K562 (cell line): ENCODE measurements around the gene FARSA. TPM values are rescaled to one million over a fixed set of nuclear protein-coding genes. Genes with fewer than 3 reads are reported as not detected.

Source experiments
- BMI1 ChIP-seq: fragments of 150-350 bp; IDR thresholded peaks from 2 replicates; pipeline ENCODE4 v1.6.1; 2014; ENCODE audit warnings: low read length
- CAMTA2 ChIP-seq: fragments of 250-450 bp; sonication (Bioruptor Pico); conservative IDR thresholded peaks from 2 replicates; pipeline ENCODE4 v1.5.1; 2022
- HMG20B ChIP-seq: fragments of 250-450 bp; sonication (Bioruptor Pico); IDR thresholded peaks from 2 replicates; pipeline ENCODE4 v1.5.0; 2021; ENCODE audit warnings: mild to moderate bottlenecking
- KLF16 ChIP-seq: IDR thresholded peaks from 2 replicates; pipeline ENCODE4 v1.6.1; 2016; ENCODE audit warnings: antibody characterized with exemption
- MIER1 ChIP-seq: fragments of 450-650 bp; IDR thresholded peaks from 2 replicates; pipeline ENCODE4 v1.6.1; 2016; ENCODE audit warnings: antibody characterized with exemption, mild to moderate bottlenecking, low read depth
- POLR2A ChIP-seq: fragments of 450-650 bp; conservative IDR thresholded peaks from 2 replicates; pipeline ENCODE4 v1.6.1; 2016
- TARDBP ChIP-seq: fragments of 450-650 bp; IDR thresholded peaks from 2 replicates; pipeline ENCODE4 v1.6.1; 2016
- TCF7L2 ChIP-seq: fragments of 150-350 bp; IDR thresholded peaks from 2 replicates; pipeline ENCODE4 v1.6.1; 2016; ENCODE audit warnings: low read depth, mild to moderate bottlenecking, low read length, moderate library complexity
- ZBTB1 ChIP-seq: sonication (generic); formaldehyde crosslinking; IDR thresholded peaks from 2 replicates; pipeline ENCODE4 v1.8.1; 2023; ENCODE audit warnings: missing genetic modification reagents, low read depth, mild to moderate bottlenecking, borderline replicate concordance
- polyA plus RNA-seq, 8 experiments: library from polyadenylated mRNA; depleted of rRNA in 4 of 8; stranded (reverse) in 5 of 8; unstranded in 3 of 8; fragments of >200 nt; fragmentation: Nextera tagmentation in 2 of 8; fragmentation: Illumina TruSeq in 1 of 8; extraction: Ambion mirVana in 2 of 8; extraction: Trizol in 1 of 8; gene quantifications; 2 replicates each; pipeline versions ENCODE4 v1.2.1 to v1.2.3, GENCODE V29; 2011 to 2014; ENCODE audit warnings: inconsistent platforms in 1 of 8, missing spikeins in 1 of 8
- total RNA-seq, 7 experiments: library from RNA; depleted of rRNA in 6 of 7; stranded (reverse); fragments of >200 nt in 6 of 7; fragmentation: Illumina TruSeq in 2 of 7; extraction: Trizol in 2 of 7; gene quantifications; 2 replicates each; pipeline versions ENCODE4 v1.2.1 to v1.2.3, GENCODE V29; 2011 to 2021; ENCODE audit warnings: low replicate concordance in 1 of 7
- TF ChIP-seq, protein P1 (sequence below), 3 experiments: fragments of 200-800 bp in 1 of 3; sonication (Bioruptor generic) in 1 of 3; sonication (generic) in 1 of 3; formaldehyde crosslinking in 1 of 3; IDR thresholded peaks; 2 replicates each; pipeline versions ENCODE4 v1.6.1 to v1.8.0; 2016 to 2022; ENCODE audit warnings: mild to moderate bottlenecking in 2 of 3, missing compliant biosample characterization in 2 of 3, missing genetic modification characterization in 2 of 3, missing genetic modification reagents in 1 of 3
- TF ChIP-seq, protein P2 (sequence below), 2 experiments: fragments of 450-650 bp; IDR thresholded peaks; 2 replicates each; pipeline ENCODE4 v1.6.1; 2018; ENCODE audit warnings: mild to moderate bottlenecking in 2 of 2, low read depth in 1 of 2; ENCODE audit not compliant: partially characterized antibody in 2 of 2
- TF ChIP-seq, protein P3 (sequence below): fragments of 450-650 bp; IDR thresholded peaks from 2 replicates; pipeline ENCODE4 v1.7.1; 2018; ENCODE audit warnings: mild to moderate bottlenecking, low read depth; ENCODE audit not compliant: partially characterized antibody
- TF ChIP-seq, protein P4 (sequence below), 2 experiments: fragments of 450-650 bp; conservative IDR thresholded peaks; 2 replicates each; pipeline ENCODE4 v1.6.1; 2017; ENCODE audit warnings: mild to moderate bottlenecking in 2 of 2, moderate library complexity in 2 of 2
- TF ChIP-seq, protein P5 (sequence below): fragments of 250-450 bp; sonication (Bioruptor Pico); IDR thresholded peaks from 2 replicates; pipeline ENCODE4 v1.5.0; 2021
- TF ChIP-seq, protein P6 (sequence below): sonication (generic); formaldehyde crosslinking; IDR thresholded peaks from 2 replicates; pipeline ENCODE4 v1.8.0; 2022; ENCODE audit warnings: mild to moderate bottlenecking, missing genetic modification reagents

The FARSA gene
- total and polyA plus RNA-seq, 9 of the 15 experiments (the other 6 are each of a cell fraction or from before 2014, with no cell fraction given), result 25.2 to 237 (median 89.6) TPM

DNA sequence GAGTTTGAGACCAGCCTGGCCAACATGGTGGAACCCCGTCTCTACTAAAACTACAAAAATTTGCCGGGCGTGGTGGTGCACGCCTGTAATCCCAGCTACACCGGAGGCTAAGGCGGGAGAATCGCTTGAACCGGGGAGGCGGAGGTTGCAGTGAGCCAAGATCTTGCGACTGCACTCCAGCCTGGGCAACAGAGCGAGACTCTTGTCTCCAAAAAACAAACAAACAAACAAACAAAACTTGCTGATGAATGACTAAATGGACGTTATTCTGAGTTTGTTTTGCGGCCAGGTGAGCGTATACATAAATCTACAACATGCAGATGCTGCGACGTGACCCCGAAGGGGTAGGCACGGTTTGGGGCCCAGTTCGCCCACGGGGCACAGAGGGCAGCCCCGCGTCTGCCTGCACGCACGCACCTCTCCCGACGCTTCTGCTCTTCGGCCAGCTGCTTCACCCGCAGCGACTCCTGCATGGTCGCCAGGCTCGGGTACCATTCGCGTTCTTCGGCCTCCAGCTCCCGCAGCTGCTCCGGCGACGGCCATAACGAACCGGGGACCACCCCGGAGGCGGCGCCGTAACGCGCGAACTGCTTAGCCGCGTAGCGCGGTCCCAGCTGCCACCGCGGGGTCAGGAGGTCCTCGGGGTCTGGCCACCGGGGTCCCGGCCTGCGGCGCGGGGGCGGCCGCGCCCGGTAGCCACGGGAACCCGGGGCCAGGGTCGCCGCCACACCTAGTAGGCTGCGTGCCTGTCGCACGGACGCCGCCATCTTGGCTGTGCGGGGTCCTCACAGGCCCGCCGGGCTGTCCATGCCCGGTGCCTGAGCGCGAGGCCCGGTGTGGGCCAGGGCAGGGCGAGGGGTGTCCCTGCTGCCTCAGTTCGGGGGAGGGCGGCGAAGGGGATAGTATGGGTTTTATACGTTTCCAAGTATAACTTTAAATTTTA lies 23.2 kb upstream of the FARSA start, which contains the start of gene GADD45GIP1 (continued):
- TF ChIP-seq, protein P1, sequence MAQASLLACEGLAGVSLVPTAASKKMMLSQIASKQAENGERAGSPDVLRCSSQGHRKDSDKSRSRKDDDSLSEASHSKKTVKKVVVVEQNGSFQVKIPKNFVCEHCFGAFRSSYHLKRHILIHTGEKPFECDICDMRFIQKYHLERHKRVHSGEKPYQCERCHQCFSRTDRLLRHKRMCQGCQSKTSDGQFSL (CRISPR knock-in tag; IDR thresholded peaks at IDR 0.05), result no peak
- TF ChIP-seq, protein P1 (tag; IDR thresholded peaks at IDR 0.05), result no peak
- peak; percentile 88 for TF ChIP-seq POLR2A
- TF ChIP-seq, protein P2, sequence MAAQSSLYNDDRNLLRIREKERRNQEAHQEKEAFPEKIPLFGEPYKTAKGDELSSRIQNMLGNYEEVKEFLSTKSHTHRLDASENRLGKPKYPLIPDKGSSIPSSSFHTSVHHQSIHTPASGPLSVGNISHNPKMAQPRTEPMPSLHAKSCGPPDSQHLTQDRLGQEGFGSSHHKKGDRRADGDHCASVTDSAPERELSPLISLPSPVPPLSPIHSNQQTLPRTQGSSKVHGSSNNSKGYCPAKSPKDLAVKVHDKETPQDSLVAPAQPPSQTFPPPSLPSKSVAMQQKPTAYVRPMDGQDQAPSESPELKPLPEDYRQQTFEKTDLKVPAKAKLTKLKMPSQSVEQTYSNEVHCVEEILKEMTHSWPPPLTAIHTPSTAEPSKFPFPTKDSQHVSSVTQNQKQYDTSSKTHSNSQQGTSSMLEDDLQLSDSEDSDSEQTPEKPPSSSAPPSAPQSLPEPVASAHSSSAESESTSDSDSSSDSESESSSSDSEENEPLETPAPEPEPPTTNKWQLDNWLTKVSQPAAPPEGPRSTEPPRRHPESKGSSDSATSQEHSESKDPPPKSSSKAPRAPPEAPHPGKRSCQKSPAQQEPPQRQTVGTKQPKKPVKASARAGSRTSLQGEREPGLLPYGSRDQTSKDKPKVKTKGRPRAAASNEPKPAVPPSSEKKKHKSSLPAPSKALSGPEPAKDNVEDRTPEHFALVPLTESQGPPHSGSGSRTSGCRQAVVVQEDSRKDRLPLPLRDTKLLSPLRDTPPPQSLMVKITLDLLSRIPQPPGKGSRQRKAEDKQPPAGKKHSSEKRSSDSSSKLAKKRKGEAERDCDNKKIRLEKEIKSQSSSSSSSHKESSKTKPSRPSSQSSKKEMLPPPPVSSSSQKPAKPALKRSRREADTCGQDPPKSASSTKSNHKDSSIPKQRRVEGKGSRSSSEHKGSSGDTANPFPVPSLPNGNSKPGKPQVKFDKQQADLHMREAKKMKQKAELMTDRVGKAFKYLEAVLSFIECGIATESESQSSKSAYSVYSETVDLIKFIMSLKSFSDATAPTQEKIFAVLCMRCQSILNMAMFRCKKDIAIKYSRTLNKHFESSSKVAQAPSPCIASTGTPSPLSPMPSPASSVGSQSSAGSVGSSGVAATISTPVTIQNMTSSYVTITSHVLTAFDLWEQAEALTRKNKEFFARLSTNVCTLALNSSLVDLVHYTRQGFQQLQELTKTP (IDR thresholded peaks at IDR 0.05; ENCODE audit: low read depth in 1 of 2, partially characterized antibody in 2 of 2), result no peak
- TF ChIP-seq TARDBP, result 0 out of 2 replicates have a peak, but pooled peaks have one; percentile 44
- TF ChIP-seq, protein P3, sequence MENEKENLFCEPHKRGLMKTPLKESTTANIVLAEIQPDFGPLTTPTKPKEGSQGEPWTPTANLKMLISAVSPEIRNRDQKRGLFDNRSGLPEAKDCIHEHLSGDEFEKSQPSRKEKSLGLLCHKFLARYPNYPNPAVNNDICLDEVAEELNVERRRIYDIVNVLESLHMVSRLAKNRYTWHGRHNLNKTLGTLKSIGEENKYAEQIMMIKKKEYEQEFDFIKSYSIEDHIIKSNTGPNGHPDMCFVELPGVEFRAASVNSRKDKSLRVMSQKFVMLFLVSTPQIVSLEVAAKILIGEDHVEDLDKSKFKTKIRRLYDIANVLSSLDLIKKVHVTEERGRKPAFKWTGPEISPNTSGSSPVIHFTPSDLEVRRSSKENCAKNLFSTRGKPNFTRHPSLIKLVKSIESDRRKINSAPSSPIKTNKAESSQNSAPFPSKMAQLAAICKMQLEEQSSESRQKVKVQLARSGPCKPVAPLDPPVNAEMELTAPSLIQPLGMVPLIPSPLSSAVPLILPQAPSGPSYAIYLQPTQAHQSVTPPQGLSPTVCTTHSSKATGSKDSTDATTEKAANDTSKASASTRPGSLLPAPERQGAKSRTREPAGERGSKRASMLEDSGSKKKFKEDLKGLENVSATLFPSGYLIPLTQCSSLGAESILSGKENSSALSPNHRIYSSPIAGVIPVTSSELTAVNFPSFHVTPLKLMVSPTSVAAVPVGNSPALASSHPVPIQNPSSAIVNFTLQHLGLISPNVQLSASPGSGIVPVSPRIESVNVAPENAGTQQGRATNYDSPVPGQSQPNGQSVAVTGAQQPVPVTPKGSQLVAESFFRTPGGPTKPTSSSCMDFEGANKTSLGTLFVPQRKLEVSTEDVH, result no peak
- no peak for TF ChIP-seq BMI1
- no peak for TF ChIP-seq HMG20B (CRISPR knock-in tag)
- TF ChIP-seq, protein P4, sequence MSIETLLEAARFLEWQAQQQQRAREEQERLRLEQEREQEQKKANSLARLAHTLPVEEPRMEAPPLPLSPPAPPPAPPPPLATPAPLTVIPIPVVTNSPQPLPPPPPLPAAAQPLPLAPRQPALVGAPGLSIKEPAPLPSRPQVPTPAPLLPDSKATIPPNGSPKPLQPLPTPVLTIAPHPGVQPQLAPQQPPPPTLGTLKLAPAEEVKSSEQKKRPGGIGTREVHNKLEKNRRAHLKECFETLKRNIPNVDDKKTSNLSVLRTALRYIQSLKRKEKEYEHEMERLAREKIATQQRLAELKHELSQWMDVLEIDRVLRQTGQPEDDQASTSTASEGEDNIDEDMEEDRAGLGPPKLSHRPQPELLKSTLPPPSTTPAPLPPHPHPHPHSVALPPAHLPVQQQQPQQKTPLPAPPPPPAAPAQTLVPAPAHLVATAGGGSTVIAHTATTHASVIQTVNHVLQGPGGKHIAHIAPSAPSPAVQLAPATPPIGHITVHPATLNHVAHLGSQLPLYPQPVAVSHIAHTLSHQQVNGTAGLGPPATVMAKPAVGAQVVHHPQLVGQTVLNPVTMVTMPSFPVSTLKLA (conservative IDR thresholded peaks at IDR 0.05), result peak; percentile 28 to 83; a peak in 2 of 4 replicates
- 0 out of 2 replicates have a peak, but pooled peaks have one; percentile 22 for TF ChIP-seq CAMTA2
- no peak for TF ChIP-seq MIER1
- no peak for TF ChIP-seq TCF7L2
- TF ChIP-seq, protein P5, sequence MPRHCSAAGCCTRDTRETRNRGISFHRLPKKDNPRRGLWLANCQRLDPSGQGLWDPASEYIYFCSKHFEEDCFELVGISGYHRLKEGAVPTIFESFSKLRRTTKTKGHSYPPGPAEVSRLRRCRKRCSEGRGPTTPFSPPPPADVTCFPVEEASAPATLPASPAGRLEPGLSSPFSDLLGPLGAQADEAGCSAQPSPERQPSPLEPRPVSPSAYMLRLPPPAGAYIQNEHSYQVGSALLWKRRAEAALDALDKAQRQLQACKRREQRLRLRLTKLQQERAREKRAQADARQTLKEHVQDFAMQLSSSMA (CRISPR knock-in tag), result peak; percentile 91; the same call in 1 of the 2 replicates
- TF ChIP-seq, protein P6, sequence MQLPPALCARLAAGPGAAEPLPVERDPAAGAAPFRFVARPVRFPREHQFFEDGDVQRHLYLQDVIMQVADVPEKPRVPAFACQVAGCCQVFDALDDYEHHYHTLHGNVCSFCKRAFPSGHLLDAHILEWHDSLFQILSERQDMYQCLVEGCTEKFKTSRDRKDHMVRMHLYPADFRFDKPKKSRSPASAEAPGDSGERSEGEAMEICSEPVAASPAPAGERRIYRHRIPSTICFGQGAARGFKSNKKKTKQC (CRISPR knock-in tag), result peak; percentile 62
- no peak for TF ChIP-seq KLF16
- TF ChIP-seq ZBTB1 (CRISPR knock-in tag), result no peak
